GM13977 (cell line): ENCODE data around the gene SNAP25.

Experiments
- DNase-seq: peaks from one replicate; pipeline ENCODE4 v3.0.0; 2012; ENCODE audit warnings: low spot score
- CTCF ChIP-seq: IDR thresholded peaks from 2 replicates; pipeline ENCODE4 v1.5.1; 2012; ENCODE audit warnings: mild to moderate bottlenecking, control low read depth; ENCODE audit not compliant: insufficient read depth; ENCODE audit errors: extremely low read depth, missing control alignments
- in situ Hi-C: fragments of 300-500 bp; cut with MboI; formaldehyde crosslinking; loops from one replicate; pipeline ENCODE4 v1.12.0; 2022; ENCODE audit warnings: low sequenced_read_pairs, low pct_unique_long_range_greater_than_20kb, mixed read lengths, inconsistent platforms; ENCODE audit not compliant: unreplicated experiment

SNAP25 gene

GRCh38 chr20:10307359-10307735 lies 88.7 kb downstream of the SNAP25 start:
- DNase-seq: no peak
- TF ChIP-seq CTCF: no peak
- in situ Hi-C loops: no loop called here

- DNase-seq: no peak
- in situ Hi-C loops: no loop called here
- TF ChIP-seq CTCF: no peak
Observed at GRCh38 chr20:10308652-10309051, 90.0 kb downstream of the SNAP25 start.

- no peak for DNase-seq
- no peak for TF ChIP-seq CTCF
- in situ Hi-C loops: no loop called here
Observed at GRCh38 chr20:10309326-10309725, 90.7 kb downstream of the SNAP25 start.

GRCh38 chr20:10312111-10312510 lies 93.5 kb downstream of the SNAP25 start:
- DNase-seq: no peak
- in situ Hi-C loops: no loop called here
- no peak for TF ChIP-seq CTCF

- in situ Hi-C loops: no loop called here
- TF ChIP-seq CTCF: no peak
- DNase-seq: no peak
Observed at GRCh38 chr20:10313215-10313614, 94.6 kb downstream of the SNAP25 start.

- DNase-seq: no peak
- TF ChIP-seq CTCF: no peak
- in situ Hi-C loops: no loop called here
Observed at GRCh38 chr20:10313701-10314100, 95.1 kb downstream of the SNAP25 start.

GRCh38 chr20:10314198-10314597 lies 95.6 kb downstream of the SNAP25 start:
- in situ Hi-C loops: no loop called here
- no peak for DNase-seq

More at GRCh38 chr20:10314198-10314597, 95.6 kb downstream of the SNAP25 start:
- no peak for TF ChIP-seq CTCF
